ENCODE measurements around the gene NEK5.

GRCh38 chr13:52027832-52028231 is 101.0 kb downstream of the NEK5 start:
- no peak for TF ChIP-seq EZH2phosphoT487 (conservative IDR thresholded peaks at IDR 0.05; ENCODE audit: low read length)
- TF ChIP-seq CTCF (IDR thresholded peaks at IDR 0.05; ENCODE audit: insufficient read depth, low read length, poor library complexity, severe bottlenecking) = no peak
